Measurements from ENCODE around the gene ABCC9. TPM values are rescaled to one million over a fixed set of nuclear protein-coding genes. Genes with fewer than 3 reads are reported as not detected.

The ABCC9 gene
- total and polyA plus RNA-seq, 2 donors (not counting 3 experiments of a cell fraction or from before 2014, with no cell fraction given): under 0.01 TPM; not detected in 1

DNA sequence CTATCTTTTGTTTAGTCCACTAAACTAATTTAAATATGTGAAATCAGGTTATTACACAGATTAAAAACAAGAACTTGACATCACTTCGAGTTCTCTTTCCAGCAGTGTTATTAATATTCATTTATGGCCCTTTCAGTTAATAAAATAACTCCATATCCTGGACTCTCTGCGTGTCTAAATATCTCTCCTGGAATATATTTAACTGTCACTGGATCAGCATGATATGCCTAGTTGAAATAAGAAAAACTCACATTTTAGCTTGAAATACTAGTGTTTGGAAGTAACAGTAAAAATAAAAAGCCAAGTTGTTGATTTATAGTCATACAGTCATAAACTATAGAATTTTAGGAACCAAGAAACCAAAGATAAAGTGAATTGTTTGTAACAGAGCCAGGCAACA lies 45.6 kb downstream of the ABCC9 start:
- H3K4me1 ChIP-seq (ENCODE audit: control insufficient read depth, extremely low read depth, insufficient read depth, low read length): no peaks in the 10 kb centered on the region
- no TSS peak for BruUV-seq (replicated peaks)
- no peaks in the 10 kb centered on the region for H3K9me3 ChIP-seq (replicated peaks; ENCODE audit: control insufficient read depth, insufficient read depth, low read length)
- H3K4me2 ChIP-seq (ENCODE audit: insufficient read depth, low read length): no peak overlapping the region
- ChIA-PET POLR2A (no interaction called here), CTCF (no interaction called here)
- DNase-seq (ENCODE audit: low read depth, low spot score): no peak
- no peaks in the 10 kb centered on the region for H3K79me2 ChIP-seq (ENCODE audit: control insufficient read depth, insufficient read depth, low read length)
- no peak overlapping the region for H3K4me3 ChIP-seq (replicated peaks in 1 of 3; ENCODE audit: insufficient read depth in 1 of 3, low read depth in 1 of 3, low read length in 3 of 3)
- H4K20me1 ChIP-seq (replicated peaks; ENCODE audit: control insufficient read depth, extremely low read depth, insufficient read depth, low read length): no peaks in the 10 kb centered on the region
- no peak overlapping the region for H3K27ac ChIP-seq (ENCODE audit: insufficient read depth, low read depth, low read length)
- dilution Hi-C loops (cut with MboI; ENCODE audit: extremely low pct_ligation_motif_present, low sequenced_read_pairs) (no loop called here), intact Hi-C loops (cut with micrococcal nuclease) (no loop called here)
- H3K36me3 ChIP-seq (ENCODE audit: control insufficient read depth in 2 of 2, extremely low read depth in 1 of 2, insufficient read depth in 2 of 2, low read length in 2 of 2): no peaks in the 10 kb centered on the region
- no peaks in the 10 kb centered on the region for H3K27me3 ChIP-seq (ENCODE audit: control insufficient read depth in 2 of 2, insufficient read depth in 2 of 2, low read length in 2 of 2)
- no peak for FAIRE-seq
- TF ChIP-seq GATA2 (IDR thresholded peaks at IDR 0.05; ENCODE audit: insufficient read depth, insufficient read length, low read depth, low read length): no peak
- TF ChIP-seq JUN (IDR thresholded peaks at IDR 0.05; ENCODE audit: borderline replicate concordance, insufficient read depth, insufficient read length, low read depth): no peak
- TF ChIP-seq POLR2AphosphoS5 (IDR thresholded peaks at IDR 0.05; ENCODE audit: insufficient read depth, low read depth, low read length): no peak
- no peak for TF ChIP-seq MYC (IDR thresholded peaks at IDR 0.05; ENCODE audit: low read depth, low read length)
- TF ChIP-seq, protein P1, sequence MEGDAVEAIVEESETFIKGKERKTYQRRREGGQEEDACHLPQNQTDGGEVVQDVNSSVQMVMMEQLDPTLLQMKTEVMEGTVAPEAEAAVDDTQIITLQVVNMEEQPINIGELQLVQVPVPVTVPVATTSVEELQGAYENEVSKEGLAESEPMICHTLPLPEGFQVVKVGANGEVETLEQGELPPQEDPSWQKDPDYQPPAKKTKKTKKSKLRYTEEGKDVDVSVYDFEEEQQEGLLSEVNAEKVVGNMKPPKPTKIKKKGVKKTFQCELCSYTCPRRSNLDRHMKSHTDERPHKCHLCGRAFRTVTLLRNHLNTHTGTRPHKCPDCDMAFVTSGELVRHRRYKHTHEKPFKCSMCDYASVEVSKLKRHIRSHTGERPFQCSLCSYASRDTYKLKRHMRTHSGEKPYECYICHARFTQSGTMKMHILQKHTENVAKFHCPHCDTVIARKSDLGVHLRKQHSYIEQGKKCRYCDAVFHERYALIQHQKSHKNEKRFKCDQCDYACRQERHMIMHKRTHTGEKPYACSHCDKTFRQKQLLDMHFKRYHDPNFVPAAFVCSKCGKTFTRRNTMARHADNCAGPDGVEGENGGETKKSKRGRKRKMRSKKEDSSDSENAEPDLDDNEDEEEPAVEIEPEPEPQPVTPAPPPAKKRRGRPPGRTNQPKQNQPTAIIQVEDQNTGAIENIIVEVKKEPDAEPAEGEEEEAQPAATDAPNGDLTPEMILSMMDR (IDR thresholded peaks at IDR 0.05; ENCODE audit: extremely low read depth in 1 of 2, insufficient read depth in 1 of 2, low read depth in 1 of 2, low read length in 2 of 2): no peak
- no peak for TF ChIP-seq POLR2A (IDR thresholded peaks at IDR 0.05; ENCODE audit: low read depth, low read length)
- no peak for TF ChIP-seq MAX (IDR thresholded peaks at IDR 0.05; ENCODE audit: insufficient read depth, insufficient read length)
- TF ChIP-seq EZH2 (IDR thresholded peaks at IDR 0.05; ENCODE audit: borderline replicate concordance, low read depth, low read length, severe bottlenecking): no peak
- no peak for TF ChIP-seq FOS (IDR thresholded peaks at IDR 0.05; ENCODE audit: borderline replicate concordance, insufficient read depth, low read length)
- H2AFZ ChIP-seq (ENCODE audit: low read depth, low read length): no peak overlapping the region
- H3K9ac ChIP-seq (replicated peaks; ENCODE audit: extremely low read depth, insufficient read depth, low read length): no peak overlapping the region
- no peaks in the 10 kb centered on the region for H3K9me1 ChIP-seq (replicated peaks; ENCODE audit: control insufficient read depth, extremely low read depth, insufficient read depth, low read length)
